K562 (cell line): ENCODE results near the gene MOAP1. TPM values are rescaled to one million over a fixed set of nuclear protein-coding genes. Genes with fewer than 3 reads are reported as not detected.

Experiments
- ARID1B ChIP-seq: fragments of 450-650 bp; IDR thresholded peaks from 2 replicates; pipeline ENCODE4 v1.6.1; 2016; ENCODE audit warnings: antibody characterized with exemption, mild to moderate bottlenecking, inconsistent platforms
- CBFB ChIP-seq: sonication (generic); formaldehyde crosslinking; IDR thresholded peaks from 2 replicates; pipeline ENCODE4 v1.4.0; 2020; ENCODE audit warnings: mild to moderate bottlenecking, missing genetic modification reagents
- HMGN3 ChIP-seq: IDR thresholded peaks from 2 replicates; pipeline ENCODE4 v1.6.1; 2011; ENCODE audit warnings: borderline replicate concordance, low read depth, mild to moderate bottlenecking, mixed read lengths, low read length; ENCODE audit not compliant: insufficient read length; ENCODE audit errors: extremely low read depth
- ILK ChIP-seq: fragments of 450-650 bp; IDR thresholded peaks from 2 replicates; pipeline ENCODE4 v1.6.1; 2016; ENCODE audit warnings: missing genetic modification characterization, low read depth, mild to moderate bottlenecking, missing compliant biosample characterization, moderate library complexity, borderline replicate concordance
- PTBP1 ChIP-seq: fragments of 200-400 bp; formaldehyde crosslinking; IDR thresholded peaks from 2 replicates; pipeline ENCODE4 v1.6.1; 2017; ENCODE audit warnings: low read depth, low read length
- SETDB1 ChIP-seq: IDR thresholded peaks from one replicate; pipeline ENCODE4 v1.6.1; 2012; ENCODE audit warnings: low read length, control low read depth, inconsistent platforms
- SRF ChIP-seq, 2 experiments: fragments of 250-450, 450-650 bp in 1 of 2; sonication (Bioruptor Pico) in 1 of 2; sonication (generic) in 1 of 2; formaldehyde crosslinking; IDR thresholded peaks; 2 replicates each; pipeline versions ENCODE4 v1.5.0 to v1.5.1; 2020 to 2022; ENCODE audit warnings: mild to moderate bottlenecking in 1 of 2, missing genetic modification reagents in 1 of 2
- ZFP30 ChIP-seq: fragments of 250-450 bp; sonication (Bioruptor Pico); IDR thresholded peaks from 2 replicates; pipeline ENCODE4 v1.8.0; 2022; ENCODE audit warnings: moderate library complexity, mild to moderate bottlenecking, inconsistent platforms, borderline replicate concordance
- ZNF124 ChIP-seq: sonication (generic); formaldehyde crosslinking; IDR thresholded peaks from 2 replicates; pipeline ENCODE4 v1.8.1; 2022; ENCODE audit warnings: missing genetic modification reagents
- ZNF766 ChIP-seq: fragments of 200-800 bp; sonication (Bioruptor generic); conservative IDR thresholded peaks from 2 replicates; pipeline ENCODE4 v1.6.1; 2016; ENCODE audit warnings: missing genetic modification characterization, missing compliant biosample characterization
- polyA plus RNA-seq, 8 experiments: library from polyadenylated mRNA; depleted of rRNA in 4 of 8; stranded (reverse) in 5 of 8; unstranded in 3 of 8; fragments of >200 nt; fragmentation: Nextera tagmentation in 2 of 8; fragmentation: Illumina TruSeq in 1 of 8; extraction: Ambion mirVana in 2 of 8; extraction: Trizol in 1 of 8; gene quantifications; 2 replicates each; pipeline versions ENCODE4 v1.2.1 to v1.2.3, GENCODE V29; 2011 to 2014; ENCODE audit warnings: inconsistent platforms in 1 of 8, missing spikeins in 1 of 8
- total RNA-seq, 7 experiments: library from RNA; depleted of rRNA in 6 of 7; stranded (reverse); fragments of >200 nt in 6 of 7; fragmentation: Illumina TruSeq in 2 of 7; extraction: Trizol in 2 of 7; gene quantifications; 2 replicates each; pipeline versions ENCODE4 v1.2.1 to v1.2.3, GENCODE V29; 2011 to 2021; ENCODE audit warnings: low replicate concordance in 1 of 7
- TF ChIP-seq, protein P1 (sequence below): sonication (generic); formaldehyde crosslinking; IDR thresholded peaks from 2 replicates; pipeline ENCODE4 v1.8.1; 2023; ENCODE audit warnings: missing genetic modification reagents, mild to moderate bottlenecking, borderline replicate concordance
- TF ChIP-seq, protein P2 (sequence below): fragments of 200-800 bp; sonication (Bioruptor generic); IDR thresholded peaks from 2 replicates; pipeline ENCODE4 v1.6.1; 2016; ENCODE audit warnings: missing genetic modification characterization, missing compliant biosample characterization

The MOAP1 gene
- total and polyA plus RNA-seq, 9 of the 15 experiments (the other 6 are each of a cell fraction or from before 2014, with no cell fraction given) = 1.5 to 14.4 (median 6.0) TPM

DNA sequence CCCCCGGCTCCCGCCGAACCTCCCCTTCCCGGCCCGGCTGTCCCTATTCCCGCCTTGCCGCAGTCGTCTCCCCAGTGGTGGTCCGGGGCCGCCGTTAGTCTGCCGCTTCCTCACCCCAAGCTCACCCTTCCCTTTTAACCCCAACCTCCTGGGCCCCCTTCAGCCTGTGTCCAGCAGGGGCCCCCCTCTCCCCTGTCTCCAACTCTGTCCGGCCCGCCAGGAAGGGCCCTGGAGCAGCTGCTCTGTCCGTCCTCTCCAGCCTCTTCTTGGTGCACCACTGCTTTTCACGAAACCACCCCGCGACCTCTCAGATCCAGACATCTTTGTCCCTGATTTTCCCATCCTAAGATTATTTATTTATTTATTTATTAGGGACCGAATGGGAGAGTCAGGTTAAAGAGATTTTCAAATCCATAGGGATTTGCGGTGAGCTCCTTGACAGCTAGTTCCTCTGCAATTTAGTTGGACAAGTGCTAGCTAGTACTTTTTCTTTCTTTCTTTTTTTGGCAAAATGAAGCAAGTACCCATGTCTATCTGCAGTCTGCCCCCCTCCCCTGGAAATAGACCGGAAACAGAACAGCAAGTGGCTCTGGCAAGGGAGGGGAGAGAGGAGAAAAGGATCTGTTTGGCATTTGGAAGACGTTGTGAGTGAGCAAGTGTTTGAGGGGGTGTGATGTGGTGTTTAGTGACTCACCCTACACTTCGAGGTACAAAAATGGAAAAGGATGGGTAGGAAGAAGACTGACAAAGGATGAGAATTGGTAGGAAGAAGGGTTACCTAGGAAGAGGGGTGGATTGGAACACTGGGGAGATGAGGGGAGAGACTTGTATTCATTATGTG lies 23.0 kb upstream of the MOAP1 start (continued):
- no peak for TF ChIP-seq SETDB1
- TF ChIP-seq, protein P1, sequence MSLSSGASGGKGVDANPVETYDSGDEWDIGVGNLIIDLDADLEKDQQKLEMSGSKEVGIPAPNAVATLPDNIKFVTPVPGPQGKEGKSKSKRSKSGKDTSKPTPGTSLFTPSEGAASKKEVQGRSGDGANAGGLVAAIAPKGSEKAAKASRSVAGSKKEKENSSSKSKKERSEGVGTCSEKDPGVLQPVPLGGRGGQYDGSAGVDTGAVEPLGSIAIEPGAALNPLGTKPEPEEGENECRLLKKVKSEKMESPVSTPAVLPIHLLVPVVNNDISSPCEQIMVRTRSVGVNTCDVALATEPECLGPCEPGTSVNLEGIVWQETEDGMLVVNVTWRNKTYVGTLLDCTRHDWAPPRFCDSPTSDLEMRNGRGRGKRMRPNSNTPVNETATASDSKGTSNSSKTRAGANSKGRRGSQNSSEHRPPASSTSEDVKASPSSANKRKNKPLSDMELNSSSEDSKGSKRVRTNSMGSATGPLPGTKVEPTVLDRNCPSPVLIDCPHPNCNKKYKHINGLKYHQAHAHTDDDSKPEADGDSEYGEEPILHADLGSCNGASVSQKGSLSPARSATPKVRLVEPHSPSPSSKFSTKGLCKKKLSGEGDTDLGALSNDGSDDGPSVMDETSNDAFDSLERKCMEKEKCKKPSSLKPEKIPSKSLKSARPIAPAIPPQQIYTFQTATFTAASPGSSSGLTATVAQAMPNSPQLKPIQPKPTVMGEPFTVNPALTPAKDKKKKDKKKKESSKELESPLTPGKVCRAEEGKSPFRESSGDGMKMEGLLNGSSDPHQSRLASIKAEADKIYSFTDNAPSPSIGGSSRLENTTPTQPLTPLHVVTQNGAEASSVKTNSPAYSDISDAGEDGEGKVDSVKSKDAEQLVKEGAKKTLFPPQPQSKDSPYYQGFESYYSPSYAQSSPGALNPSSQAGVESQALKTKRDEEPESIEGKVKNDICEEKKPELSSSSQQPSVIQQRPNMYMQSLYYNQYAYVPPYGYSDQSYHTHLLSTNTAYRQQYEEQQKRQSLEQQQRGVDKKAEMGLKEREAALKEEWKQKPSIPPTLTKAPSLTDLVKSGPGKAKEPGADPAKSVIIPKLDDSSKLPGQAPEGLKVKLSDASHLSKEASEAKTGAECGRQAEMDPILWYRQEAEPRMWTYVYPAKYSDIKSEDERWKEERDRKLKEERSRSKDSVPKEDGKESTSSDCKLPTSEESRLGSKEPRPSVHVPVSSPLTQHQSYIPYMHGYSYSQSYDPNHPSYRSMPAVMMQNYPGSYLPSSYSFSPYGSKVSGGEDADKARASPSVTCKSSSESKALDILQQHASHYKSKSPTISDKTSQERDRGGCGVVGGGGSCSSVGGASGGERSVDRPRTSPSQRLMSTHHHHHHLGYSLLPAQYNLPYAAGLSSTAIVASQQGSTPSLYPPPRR (CRISPR knock-in tag) = no peak
- TF ChIP-seq, protein P2, sequence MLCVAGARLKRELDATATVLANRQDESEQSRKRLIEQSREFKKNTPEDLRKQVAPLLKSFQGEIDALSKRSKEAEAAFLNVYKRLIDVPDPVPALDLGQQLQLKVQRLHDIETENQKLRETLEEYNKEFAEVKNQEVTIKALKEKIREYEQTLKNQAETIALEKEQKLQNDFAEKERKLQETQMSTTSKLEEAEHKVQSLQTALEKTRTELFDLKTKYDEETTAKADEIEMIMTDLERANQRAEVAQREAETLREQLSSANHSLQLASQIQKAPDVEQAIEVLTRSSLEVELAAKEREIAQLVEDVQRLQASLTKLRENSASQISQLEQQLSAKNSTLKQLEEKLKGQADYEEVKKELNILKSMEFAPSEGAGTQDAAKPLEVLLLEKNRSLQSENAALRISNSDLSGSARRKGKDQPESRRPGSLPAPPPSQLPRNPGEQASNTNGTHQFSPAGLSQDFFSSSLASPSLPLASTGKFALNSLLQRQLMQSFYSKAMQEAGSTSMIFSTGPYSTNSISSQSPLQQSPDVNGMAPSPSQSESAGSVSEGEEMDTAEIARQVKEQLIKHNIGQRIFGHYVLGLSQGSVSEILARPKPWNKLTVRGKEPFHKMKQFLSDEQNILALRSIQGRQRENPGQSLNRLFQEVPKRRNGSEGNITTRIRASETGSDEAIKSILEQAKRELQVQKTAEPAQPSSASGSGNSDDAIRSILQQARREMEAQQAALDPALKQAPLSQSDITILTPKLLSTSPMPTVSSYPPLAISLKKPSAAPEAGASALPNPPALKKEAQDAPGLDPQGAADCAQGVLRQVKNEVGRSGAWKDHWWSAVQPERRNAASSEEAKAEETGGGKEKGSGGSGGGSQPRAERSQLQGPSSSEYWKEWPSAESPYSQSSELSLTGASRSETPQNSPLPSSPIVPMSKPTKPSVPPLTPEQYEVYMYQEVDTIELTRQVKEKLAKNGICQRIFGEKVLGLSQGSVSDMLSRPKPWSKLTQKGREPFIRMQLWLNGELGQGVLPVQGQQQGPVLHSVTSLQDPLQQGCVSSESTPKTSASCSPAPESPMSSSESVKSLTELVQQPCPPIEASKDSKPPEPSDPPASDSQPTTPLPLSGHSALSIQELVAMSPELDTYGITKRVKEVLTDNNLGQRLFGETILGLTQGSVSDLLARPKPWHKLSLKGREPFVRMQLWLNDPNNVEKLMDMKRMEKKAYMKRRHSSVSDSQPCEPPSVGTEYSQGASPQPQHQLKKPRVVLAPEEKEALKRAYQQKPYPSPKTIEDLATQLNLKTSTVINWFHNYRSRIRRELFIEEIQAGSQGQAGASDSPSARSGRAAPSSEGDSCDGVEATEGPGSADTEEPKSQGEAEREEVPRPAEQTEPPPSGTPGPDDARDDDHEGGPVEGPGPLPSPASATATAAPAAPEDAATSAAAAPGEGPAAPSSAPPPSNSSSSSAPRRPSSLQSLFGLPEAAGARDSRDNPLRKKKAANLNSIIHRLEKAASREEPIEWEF (CRISPR knock-in tag) = no peak
- no peak for TF ChIP-seq ILK (tag)
- no peak for TF ChIP-seq CBFB (CRISPR knock-in tag)
- TF ChIP-seq ARID1B = no peak
- no peak for TF ChIP-seq PTBP1
- TF ChIP-seq SRF (CRISPR knock-in tag; IDR thresholded peaks at IDR 0.05) = no peak
- no peak for TF ChIP-seq ZNF124 (CRISPR knock-in tag)
- no peak for TF ChIP-seq HMGN3
- TF ChIP-seq ZNF766 (CRISPR knock-in tag) = no peak
- no peak for TF ChIP-seq ZFP30
